Choroid plexus epithelial cell (primary cell): ENCODE results near the gene MED16.
A peak's percentile ranks its signal among the peaks of the same experiment; 100 is the strongest.

Experiments
- DNase-seq: peaks from one replicate; pipeline ENCODE4 v3.0.0-alpha.2; 2010; ENCODE audit warnings: low read depth
- H3K4me3 ChIP-seq: 2 replicates; pipeline ENCODE4 v1.5.1; 2011; ENCODE audit warnings: low read depth, mild to moderate bottlenecking, control low read depth, low read length, moderate library complexity
- CTCF ChIP-seq: conservative IDR thresholded peaks from 2 replicates; pipeline ENCODE4 v1.5.1; 2011; ENCODE audit warnings: low read depth, mild to moderate bottlenecking, control low read depth, inconsistent platforms, low read length, moderate library complexity

MED16 gene

GRCh38 chr19:927780-928401 is 34.9 kb upstream of the MED16 start:
- TF ChIP-seq CTCF: no peak

GRCh38 chr19:927351-927779 is 34.4 kb upstream of the MED16 start:
- H3K4me3 ChIP-seq: peak overlapping the region; percentile 91
- no peak for TF ChIP-seq CTCF
- no peak for DNase-seq

More at GRCh38 chr19:927780-928401, 34.9 kb upstream of the MED16 start:
- DNase-seq: no peak
- peak overlapping the region; percentile 91 for H3K4me3 ChIP-seq

GRCh38 chr19:926589-927350 is 33.8 kb upstream of the MED16 start:
- H3K4me3 ChIP-seq: peak overlapping the region; percentile 91
- DNase-seq: peak; percentile 64
- no peak for TF ChIP-seq CTCF

GRCh38 chr19:926323-926588 is 33.3 kb upstream of the MED16 start:
- no peak for DNase-seq
- H3K4me3 ChIP-seq: peak overlapping the region; percentile 91
- no peak for TF ChIP-seq CTCF

- H3K4me3 ChIP-seq: peak within 1 kb of the TSS; percentile 91
- peak; percentile 86 for DNase-seq
- no peak for TF ChIP-seq CTCF
Measured at GRCh38 chr19:925526-926322, 32.7 kb upstream of the MED16 start, which contains the start of gene ARID3A. ARID3A (plus strand) TSS chr19:926035; CDS start chr19:929529, 3,494 bp downstream.

GRCh38 chr19:925087-925525 is 32.1 kb upstream of the MED16 start:
- TF ChIP-seq CTCF: no peak
- peak overlapping the region; percentile 91 for H3K4me3 ChIP-seq
- DNase-seq: no peak
